Liver (tissue), 9 donors: ENCODE results near the gene WAPL. TPM values are rescaled to one million over a fixed set of nuclear protein-coding genes. Genes with fewer than 3 reads are reported as not detected.

ENCODE experiments used
- DNase-seq: peaks from one replicate; pipeline ENCODE4 v3.0.0-alpha.2; 2017; ENCODE audit warnings: low spot score
- H3K27ac ChIP-seq, 2 donors: one replicate each; pipeline ENCODE4 v1.7.0; 2013; ENCODE audit warnings: inconsistent platforms in 2 of 2, low read length in 2 of 2, control low read depth in 1 of 2, low read depth in 1 of 2, mild to moderate bottlenecking in 1 of 2
- H3K27me3 ChIP-seq, 4 donors: one replicate each; pipeline versions ENCODE4 v1.6.1 to v1.7.0; 2013; ENCODE audit warnings: low read length in 3 of 4, inconsistent platforms in 1 of 4, mild to moderate bottlenecking in 1 of 4, moderate library complexity in 1 of 4; ENCODE audit not compliant: control insufficient read depth in 4 of 4, insufficient read depth in 4 of 4
- H3K36me3 ChIP-seq, 4 donors: one replicate each; pipeline versions ENCODE4 v1.6.1 to v1.7.0; 2013; ENCODE audit warnings: low read length in 3 of 4, mild to moderate bottlenecking in 3 of 4, low read depth in 1 of 4, moderate library complexity in 1 of 4; ENCODE audit not compliant: control insufficient read depth in 4 of 4, insufficient read depth in 3 of 4
- H3K4me1 ChIP-seq, 4 donors: one replicate each; pipeline versions ENCODE4 v1.6.1 to v1.7.0; 2013; ENCODE audit warnings: low read length in 3 of 4, mild to moderate bottlenecking in 3 of 4, moderate library complexity in 1 of 4; ENCODE audit not compliant: control insufficient read depth in 4 of 4, insufficient read depth in 4 of 4
- H3K4me3 ChIP-seq, 3 donors: one replicate each; pipeline versions ENCODE4 v1.6.1 to v1.7.0; 2013; ENCODE audit warnings: low read length in 3 of 3, control low read depth in 1 of 3, low read depth in 1 of 3, mild to moderate bottlenecking in 1 of 3
- H3K9ac ChIP-seq, 2 donors: one replicate each; pipeline ENCODE4 v1.7.0; 2013; ENCODE audit warnings: low read length in 2 of 2, mild to moderate bottlenecking in 2 of 2, moderate library complexity in 2 of 2, control low read depth in 1 of 2, low read depth in 1 of 2
- H3K9me3 ChIP-seq, 4 donors: one replicate each; pipeline versions ENCODE4 v1.6.1 to v1.7.0; 2013; ENCODE audit warnings: low read length in 3 of 4; ENCODE audit not compliant: control insufficient read depth in 4 of 4
- ATF3 ChIP-seq: IDR thresholded peaks from 2 replicates; pipeline ENCODE4 v1.6.1; 2016; ENCODE audit warnings: antibody characterized with exemption
- EGR1 ChIP-seq, 2 donors: IDR thresholded peaks; 2 replicates each; pipeline ENCODE4 v1.6.1; 2016 to 2018; ENCODE audit warnings: antibody characterized with exemption in 2 of 2, low read depth in 2 of 2
- FOXA1 ChIP-seq: IDR thresholded peaks from 2 replicates; pipeline ENCODE4 v1.6.1; 2016; ENCODE audit warnings: antibody characterized with exemption
- GABPA ChIP-seq, 2 donors: IDR thresholded peaks in 1 of 2; conservative IDR thresholded peaks in 1 of 2; 2 replicates each; pipeline ENCODE4 v1.6.1; 2016; ENCODE audit warnings: antibody characterized with exemption in 2 of 2, mild to moderate bottlenecking in 1 of 2, moderate library complexity in 1 of 2
- HNF4A ChIP-seq, 2 donors: conservative IDR thresholded peaks; 2 replicates each; pipeline ENCODE4 v1.6.1; 2016; ENCODE audit warnings: antibody characterized with exemption in 2 of 2, mild to moderate bottlenecking in 2 of 2
- HNF4G ChIP-seq: IDR thresholded peaks from 2 replicates; pipeline ENCODE4 v1.6.1; 2016; ENCODE audit warnings: antibody characterized with exemption
- MAX ChIP-seq: IDR thresholded peaks from 2 replicates; pipeline ENCODE4 v1.6.1; 2016; ENCODE audit warnings: antibody characterized with exemption
- NR2F2 ChIP-seq: IDR thresholded peaks from 2 replicates; pipeline ENCODE4 v1.6.1; 2016; ENCODE audit warnings: antibody characterized with exemption
- RAD21 ChIP-seq, 2 donors: IDR thresholded peaks; 2 replicates each; pipeline ENCODE4 v1.6.1; 2016; ENCODE audit warnings: antibody characterized with exemption in 2 of 2, mild to moderate bottlenecking in 2 of 2
- SP1 ChIP-seq: IDR thresholded peaks from 2 replicates; pipeline ENCODE4 v1.6.1; 2018; ENCODE audit warnings: antibody characterized with exemption, mild to moderate bottlenecking
- TAF1 ChIP-seq: conservative IDR thresholded peaks from 2 replicates; pipeline ENCODE4 v1.6.1; 2016; ENCODE audit warnings: antibody characterized with exemption, mild to moderate bottlenecking
- YY1 ChIP-seq: IDR thresholded peaks from 2 replicates; pipeline ENCODE4 v1.6.1; 2016; ENCODE audit warnings: antibody characterized with exemption, mild to moderate bottlenecking
- WGBS: extraction: QIAGEN DNeasy Blood & Tissue Kit; methylation state at CpG from one replicate; pipeline ENCODE4 v1.1.7; 2013; 5-methylcytosine and 5-hydroxymethylcytosine counted together
- polyA plus RNA-seq, 2 donors: library from polyadenylated mRNA; stranded (reverse) in 1 of 2; unstranded in 1 of 2; fragments of 200-250 nt in 1 of 2; fragments of >200 nt in 1 of 2; fragmentation: Nextera tagmentation in 1 of 2; extraction: Ambion mirVana in 1 of 2; gene quantifications; one replicate each; pipeline versions ENCODE4 v1.2.1 to v1.2.3, GENCODE V29; 2013 to 2015
- total RNA-seq, 2 donors: library from RNA; depleted of rRNA; stranded (reverse); fragments of >200 nt; gene quantifications; one replicate each; pipeline ENCODE4 v1.2.3, GENCODE V29; 2014
- TF ChIP-seq, protein P1 (sequence below): IDR thresholded peaks from 2 replicates; pipeline ENCODE4 v1.6.1; 2016; ENCODE audit warnings: antibody characterized with exemption, mild to moderate bottlenecking
- TF ChIP-seq, protein P2 (sequence below): IDR thresholded peaks from 2 replicates; pipeline ENCODE4 v1.6.1; 2016; ENCODE audit warnings: antibody characterized with exemption
- donor health status: healthy.
- donor health status: healthy.
- donor health status: healthy.
- donor health status: healthy.
- donor health status: healthy.

The WAPL gene
- total and polyA plus RNA-seq, 4 donors, result 9.7 to 37.9 (median 24.0) TPM

DNA sequence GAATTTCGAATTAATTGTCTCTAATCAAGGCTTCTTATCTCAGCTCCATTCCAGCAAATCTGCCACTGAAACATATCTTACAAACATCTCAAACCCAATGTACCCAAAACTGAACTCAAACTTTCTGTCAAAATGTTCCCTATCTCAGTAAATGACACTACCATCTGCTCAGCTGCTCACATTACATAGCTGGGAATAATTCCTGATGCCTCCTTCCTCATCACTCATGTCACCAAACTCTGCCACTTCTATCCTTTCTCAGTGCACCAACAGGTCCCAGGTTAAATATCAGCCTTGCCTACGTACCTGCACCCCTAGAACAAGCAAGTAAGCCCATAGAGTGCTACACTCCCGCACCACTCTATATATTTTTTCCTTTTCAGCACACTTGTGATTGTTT is 12.4 kb downstream of the WAPL start (continued):
- TF ChIP-seq, protein P1, sequence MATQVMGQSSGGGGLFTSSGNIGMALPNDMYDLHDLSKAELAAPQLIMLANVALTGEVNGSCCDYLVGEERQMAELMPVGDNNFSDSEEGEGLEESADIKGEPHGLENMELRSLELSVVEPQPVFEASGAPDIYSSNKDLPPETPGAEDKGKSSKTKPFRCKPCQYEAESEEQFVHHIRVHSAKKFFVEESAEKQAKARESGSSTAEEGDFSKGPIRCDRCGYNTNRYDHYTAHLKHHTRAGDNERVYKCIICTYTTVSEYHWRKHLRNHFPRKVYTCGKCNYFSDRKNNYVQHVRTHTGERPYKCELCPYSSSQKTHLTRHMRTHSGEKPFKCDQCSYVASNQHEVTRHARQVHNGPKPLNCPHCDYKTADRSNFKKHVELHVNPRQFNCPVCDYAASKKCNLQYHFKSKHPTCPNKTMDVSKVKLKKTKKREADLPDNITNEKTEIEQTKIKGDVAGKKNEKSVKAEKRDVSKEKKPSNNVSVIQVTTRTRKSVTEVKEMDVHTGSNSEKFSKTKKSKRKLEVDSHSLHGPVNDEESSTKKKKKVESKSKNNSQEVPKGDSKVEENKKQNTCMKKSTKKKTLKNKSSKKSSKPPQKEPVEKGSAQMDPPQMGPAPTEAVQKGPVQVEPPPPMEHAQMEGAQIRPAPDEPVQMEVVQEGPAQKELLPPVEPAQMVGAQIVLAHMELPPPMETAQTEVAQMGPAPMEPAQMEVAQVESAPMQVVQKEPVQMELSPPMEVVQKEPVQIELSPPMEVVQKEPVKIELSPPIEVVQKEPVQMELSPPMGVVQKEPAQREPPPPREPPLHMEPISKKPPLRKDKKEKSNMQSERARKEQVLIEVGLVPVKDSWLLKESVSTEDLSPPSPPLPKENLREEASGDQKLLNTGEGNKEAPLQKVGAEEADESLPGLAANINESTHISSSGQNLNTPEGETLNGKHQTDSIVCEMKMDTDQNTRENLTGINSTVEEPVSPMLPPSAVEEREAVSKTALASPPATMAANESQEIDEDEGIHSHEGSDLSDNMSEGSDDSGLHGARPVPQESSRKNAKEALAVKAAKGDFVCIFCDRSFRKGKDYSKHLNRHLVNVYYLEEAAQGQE, result no peak
- TF ChIP-seq RAD21 (IDR thresholded peaks at IDR 0.05) (no peak), HNF4G (no peak), GABPA (IDR thresholded peaks at IDR 0.05 in 1 of 2, conservative IDR thresholded peaks at IDR 0.05 in 1 of 2) (no peak), HNF4A (conservative IDR thresholded peaks at IDR 0.05) (no peak), MAX (no peak)

DNA sequence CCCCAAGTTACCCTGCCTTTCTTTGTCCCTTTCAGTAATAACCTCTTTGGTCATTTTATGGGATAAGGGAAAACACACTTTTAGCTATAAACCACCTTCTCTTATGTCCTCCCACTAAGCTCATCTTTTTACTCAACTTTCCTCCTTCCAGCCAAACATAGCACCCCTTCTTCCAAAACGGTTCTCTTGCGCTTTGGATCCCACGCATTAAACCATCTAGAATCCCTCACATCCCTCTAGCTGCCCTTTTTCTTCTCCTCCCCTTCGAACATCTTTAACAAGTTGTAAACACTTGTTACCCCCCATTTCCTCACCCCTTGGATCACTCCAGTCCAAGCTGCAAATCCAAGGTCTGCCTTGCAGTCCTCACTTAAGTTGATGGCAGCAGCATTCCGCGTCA is 13.4 kb downstream of the WAPL start:
- DNase-seq, result no peak
- Histone ChIP-seq H3K9ac (no peak overlapping the region), H3K9me3 (no peaks in the 10 kb centered on the region), H3K27ac (no peak overlapping the region), H3K27me3 (no peaks in the 10 kb centered on the region), H3K4me1 (peaks cover 4 to 10% (median 6%) of the 10 kb centered on the region in 4 donors), H3K4me3 (no peak overlapping the region), H3K36me3 (peaks cover 0 to 8% (median 4%) of the 10 kb centered on the region in 4 donors)
- TF ChIP-seq FOXA1 (no peak), NR2F2 (no peak), ATF3 (no peak), EGR1 (IDR thresholded peaks at IDR 0.05; ENCODE audit: low read depth in 2 of 2) (no peak), TAF1 (no peak), MAX (no peak), SP1 (no peak), YY1 (no peak), RAD21 (IDR thresholded peaks at IDR 0.05) (no peak), GABPA (IDR thresholded peaks at IDR 0.05 in 1 of 2, conservative IDR thresholded peaks at IDR 0.05 in 1 of 2) (no peak), HNF4A (conservative IDR thresholded peaks at IDR 0.05) (no peak)
- TF ChIP-seq, protein P2, sequence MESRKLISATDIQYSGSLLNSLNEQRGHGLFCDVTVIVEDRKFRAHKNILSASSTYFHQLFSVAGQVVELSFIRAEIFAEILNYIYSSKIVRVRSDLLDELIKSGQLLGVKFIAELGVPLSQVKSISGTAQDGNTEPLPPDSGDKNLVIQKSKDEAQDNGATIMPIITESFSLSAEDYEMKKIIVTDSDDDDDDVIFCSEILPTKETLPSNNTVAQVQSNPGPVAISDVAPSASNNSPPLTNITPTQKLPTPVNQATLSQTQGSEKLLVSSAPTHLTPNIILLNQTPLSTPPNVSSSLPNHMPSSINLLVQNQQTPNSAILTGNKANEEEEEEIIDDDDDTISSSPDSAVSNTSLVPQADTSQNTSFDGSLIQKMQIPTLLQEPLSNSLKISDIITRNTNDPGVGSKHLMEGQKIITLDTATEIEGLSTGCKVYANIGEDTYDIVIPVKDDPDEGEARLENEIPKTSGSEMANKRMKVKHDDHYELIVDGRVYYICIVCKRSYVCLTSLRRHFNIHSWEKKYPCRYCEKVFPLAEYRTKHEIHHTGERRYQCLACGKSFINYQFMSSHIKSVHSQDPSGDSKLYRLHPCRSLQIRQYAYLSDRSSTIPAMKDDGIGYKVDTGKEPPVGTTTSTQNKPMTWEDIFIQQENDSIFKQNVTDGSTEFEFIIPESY, result no peak
- TF ChIP-seq, protein P1, result no peak
- 94% methylated on average over 6 of the region's 6 CpGs for WGBS
